Kidney glomerular epithelial cell (primary cell): ENCODE results near the gene RAD51AP1.
A peak's percentile ranks its signal among the peaks of the same experiment; 100 is the strongest.

Experiments used
- DNase-seq: peaks from one replicate; lab custom pipeline; 2025; lab: John Stamatoyannopoulos, UW

The RAD51AP1 gene

GRCh38 chr12:4552191-4552590 is 13.5 kb downstream of the RAD51AP1 start:
- no peak for DNase-seq

DNA sequence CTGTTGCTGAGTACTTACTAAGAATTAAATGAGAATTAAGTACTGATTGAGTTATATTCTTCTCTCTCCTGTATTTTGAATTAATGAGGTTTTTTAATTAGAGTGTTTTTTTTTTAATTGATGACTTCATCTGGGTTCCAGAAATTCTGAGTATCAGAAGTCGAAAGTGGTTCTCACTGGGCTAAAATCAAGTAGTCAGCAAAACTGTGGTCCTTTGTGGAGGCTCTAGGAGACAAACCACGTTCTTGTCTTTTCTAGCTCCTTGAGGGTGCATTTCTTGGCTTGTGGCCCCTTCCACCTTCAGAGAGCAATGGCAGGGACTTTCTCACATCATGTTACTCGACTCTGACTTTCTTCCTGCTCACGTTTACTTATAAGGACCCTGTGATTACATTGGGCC is 15.3 kb downstream of the RAD51AP1 start:
- DNase-seq: no peak

DNA sequence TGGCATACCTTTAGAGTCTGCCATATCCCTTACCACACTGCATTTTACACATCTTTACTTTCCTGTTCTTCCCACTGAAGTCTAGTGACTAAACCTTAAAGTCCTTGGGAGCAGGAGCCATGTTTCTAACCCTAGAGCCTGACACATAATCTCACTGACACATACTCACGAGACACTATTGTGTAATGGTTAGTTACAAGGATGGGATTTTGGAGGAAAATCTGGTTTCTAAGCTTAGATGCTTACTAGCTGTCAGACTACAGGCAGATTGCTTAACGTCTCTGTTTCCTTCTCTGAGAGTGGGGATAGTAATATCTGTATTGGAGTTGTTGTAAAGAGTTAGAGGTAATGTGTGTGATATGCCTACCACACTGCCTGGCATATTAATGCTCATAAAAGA is 17.1 kb downstream of the RAD51AP1 start:
- DNase-seq: no peak

- no peak for DNase-seq
Measured at GRCh38 chr12:4556735-4557530, 18.2 kb downstream of the RAD51AP1 start.

DNA sequence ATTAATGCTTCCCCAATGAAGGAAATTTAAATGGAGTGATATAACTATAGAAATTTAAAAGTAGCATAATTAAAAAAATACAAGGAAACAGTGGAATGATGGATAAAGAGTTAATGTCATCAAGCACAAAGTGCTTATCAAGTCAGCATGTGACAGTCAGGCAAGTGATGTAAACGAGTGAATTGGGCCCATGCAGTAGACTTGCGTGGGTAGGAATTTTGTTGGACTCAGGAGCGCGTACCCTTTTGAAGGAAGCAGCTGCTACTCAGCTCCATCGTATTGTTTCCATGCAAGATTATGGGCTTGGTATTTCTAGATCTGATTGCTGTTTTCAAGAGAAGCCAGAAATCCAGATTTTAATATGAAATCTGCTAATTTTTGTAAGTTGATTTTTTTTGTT is 18.9 kb downstream of the RAD51AP1 start:
- DNase-seq: no peak

GRCh38 chr12:4558171-4558570 is 19.5 kb downstream of the RAD51AP1 start:
- no peak for DNase-seq

DNA sequence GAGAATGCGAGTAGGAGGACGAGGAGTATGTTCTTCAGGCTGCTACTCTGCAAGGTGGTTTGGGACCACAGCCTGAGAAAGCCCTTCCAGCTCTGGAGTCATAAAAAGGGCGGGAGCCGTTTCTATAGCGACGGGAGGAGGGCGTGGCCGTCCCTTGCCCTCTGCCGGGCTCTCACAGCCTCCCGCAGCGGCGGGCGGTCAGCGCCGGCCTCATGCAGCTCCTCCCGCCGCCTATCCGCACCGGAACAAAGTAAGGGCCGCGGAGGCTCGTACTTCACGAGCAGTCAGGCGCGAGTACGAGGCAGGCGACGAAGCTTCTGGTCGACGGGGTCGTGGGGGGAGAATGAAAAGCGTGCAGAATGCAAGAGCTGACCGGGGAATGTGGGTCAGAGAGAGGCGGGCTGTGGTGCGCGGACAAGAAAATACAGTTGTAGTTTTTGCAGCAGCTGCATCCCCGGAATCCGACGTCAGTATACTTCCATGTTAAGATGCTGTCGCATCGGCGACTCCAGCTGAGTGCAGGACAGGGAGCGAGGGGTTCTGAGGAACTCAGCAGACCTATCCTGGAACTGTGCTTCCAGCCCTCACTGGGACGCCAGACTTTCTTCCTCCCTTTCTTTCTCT is 23.5 kb downstream of the RAD51AP1 start, which contains the start of gene DYRK4:
DYRK4 (plus strand) TSS at position 175 of the 624 bp plus-strand sequence; CDS start at position 213, 38 bp downstream.
- DNase-seq: peak; percentile 40

GRCh38 chr12:4563336-4563735 is 24.6 kb downstream of the RAD51AP1 start:
- no peak for DNase-seq

GRCh38 chr12:4564818-4565217 is 26.1 kb downstream of the RAD51AP1 start:
- DNase-seq: no peak

DNA sequence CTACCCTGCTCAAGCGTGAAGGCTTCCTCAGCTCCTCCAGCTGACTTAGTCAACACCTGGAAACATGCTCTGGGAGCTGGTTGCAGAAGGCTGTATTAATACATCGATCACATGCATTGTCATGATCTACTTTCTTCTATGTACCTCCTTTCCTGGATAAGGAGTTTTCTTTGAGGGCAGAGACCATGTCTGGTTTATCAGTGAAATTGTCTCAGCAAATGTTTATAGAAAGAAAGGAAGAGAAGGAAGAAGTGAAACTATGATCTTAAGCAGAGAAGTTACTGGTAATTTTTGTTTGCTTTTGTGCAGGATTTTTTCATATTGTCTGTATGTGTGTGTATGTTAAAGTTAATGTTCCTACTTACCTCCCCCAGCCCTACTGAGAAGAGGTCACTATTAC is 27.8 kb downstream of the RAD51AP1 start:
- no peak for DNase-seq

GRCh38 chr12:4567073-4567881 is 28.6 kb downstream of the RAD51AP1 start:
- DNase-seq: no peak

DNA sequence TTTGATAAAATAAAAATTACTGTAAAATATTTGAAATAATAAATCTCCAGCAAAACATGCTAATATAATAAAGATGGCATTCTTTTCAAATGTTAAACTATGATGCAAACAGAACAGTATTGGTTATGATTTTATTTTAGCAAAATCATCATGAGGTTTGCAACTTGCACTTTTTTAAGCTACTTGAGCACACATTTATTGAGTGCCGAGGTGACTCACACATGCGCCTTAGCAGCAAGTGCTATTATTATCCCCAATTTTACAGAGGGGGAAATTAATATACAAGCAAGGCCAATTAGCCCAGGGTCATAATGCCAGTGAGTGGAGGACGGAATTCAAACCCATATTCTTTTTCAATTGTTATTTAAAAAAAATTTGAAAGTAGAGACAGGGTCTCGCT is 30.6 kb downstream of the RAD51AP1 start:
- DNase-seq: no peak

DNA sequence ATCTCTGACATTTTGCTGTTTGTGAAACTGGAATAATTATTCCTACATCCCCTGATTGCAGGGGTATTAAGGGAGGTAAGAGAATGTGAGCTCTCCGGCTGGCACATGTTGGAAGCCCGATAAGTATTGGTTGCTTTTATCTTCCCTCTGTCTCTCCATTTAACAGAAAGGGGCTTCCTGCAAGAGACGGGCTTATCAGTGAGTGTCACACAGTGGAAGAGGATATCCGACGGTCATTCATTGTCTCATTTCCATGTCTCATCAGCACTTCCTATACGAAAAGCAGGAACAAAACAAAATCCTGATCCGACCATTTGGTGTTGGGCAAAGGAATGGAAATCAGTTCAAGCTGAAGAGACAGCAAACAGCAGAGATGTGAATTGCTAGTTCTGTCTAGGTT is 34.0 kb downstream of the RAD51AP1 start:
- no peak for DNase-seq

GRCh38 chr12:4579305-4580102 is 40.8 kb downstream of the RAD51AP1 start:
- DNase-seq: no peak

- DNase-seq: no peak
Measured at GRCh38 chr12:4580281-4580688, 41.6 kb downstream of the RAD51AP1 start.

GRCh38 chr12:4584281-4584680 is 45.6 kb downstream of the RAD51AP1 start:
- no peak for DNase-seq

DNA sequence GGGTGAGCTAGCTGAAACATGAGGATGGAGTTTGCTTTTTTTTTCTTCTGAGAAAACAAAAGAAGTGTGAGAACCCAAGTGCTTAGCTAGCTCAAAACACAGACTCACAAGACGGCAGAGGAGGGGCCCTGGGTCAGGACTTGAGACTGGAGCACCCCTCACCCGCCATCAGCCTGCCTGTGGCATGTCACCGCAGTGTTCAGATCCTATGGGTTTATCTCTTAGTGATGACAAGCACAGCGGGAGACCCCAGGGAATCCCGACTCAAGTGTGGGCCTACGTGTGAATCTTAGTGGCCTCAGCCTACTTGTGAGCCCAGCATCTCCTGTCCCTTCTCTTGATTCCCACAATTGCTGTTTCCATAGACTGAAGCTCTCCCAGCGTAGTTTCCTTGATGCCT is 46.2 kb downstream of the RAD51AP1 start:
- DNase-seq: no peak

DNA sequence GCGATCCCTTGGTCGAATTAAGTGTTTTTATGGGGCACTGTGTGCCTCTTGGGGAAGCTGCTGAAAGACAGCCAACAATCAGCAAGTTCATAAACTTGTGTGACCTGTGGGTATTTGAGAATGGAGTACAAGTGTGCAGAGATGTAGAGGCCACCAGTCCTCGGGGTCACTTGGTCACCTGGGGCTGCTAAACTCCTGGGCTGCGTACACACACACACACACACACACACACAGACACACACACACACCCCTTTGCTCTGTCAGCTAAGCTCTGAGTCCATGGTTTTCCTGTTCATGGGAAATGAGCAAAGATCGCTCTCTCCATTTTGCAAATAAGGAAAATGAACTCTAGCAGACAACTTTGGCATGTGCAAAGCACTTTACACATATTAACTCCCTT is 47.8 kb downstream of the RAD51AP1 start:
- no peak for DNase-seq

DNA sequence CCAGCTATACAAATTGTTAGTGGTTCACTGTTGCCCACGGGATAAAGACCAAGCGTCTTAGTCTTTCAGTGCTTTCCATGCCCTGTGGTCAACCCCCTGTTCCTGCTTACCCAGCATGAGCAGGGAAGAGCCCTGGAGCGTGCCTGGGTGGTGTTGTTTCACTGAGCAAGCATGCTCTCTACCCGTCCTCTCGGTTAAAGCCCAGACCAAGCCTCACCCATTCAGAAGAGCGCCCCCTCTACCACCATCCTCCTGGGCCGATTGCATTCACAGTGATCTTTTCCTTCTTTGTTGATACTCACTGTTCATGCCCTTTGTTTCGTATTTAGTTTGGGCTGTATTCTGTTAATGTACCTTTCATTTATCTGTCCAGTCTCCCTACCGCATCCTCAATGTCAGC is 48.4 kb downstream of the RAD51AP1 start:
- DNase-seq: no peak

DNA sequence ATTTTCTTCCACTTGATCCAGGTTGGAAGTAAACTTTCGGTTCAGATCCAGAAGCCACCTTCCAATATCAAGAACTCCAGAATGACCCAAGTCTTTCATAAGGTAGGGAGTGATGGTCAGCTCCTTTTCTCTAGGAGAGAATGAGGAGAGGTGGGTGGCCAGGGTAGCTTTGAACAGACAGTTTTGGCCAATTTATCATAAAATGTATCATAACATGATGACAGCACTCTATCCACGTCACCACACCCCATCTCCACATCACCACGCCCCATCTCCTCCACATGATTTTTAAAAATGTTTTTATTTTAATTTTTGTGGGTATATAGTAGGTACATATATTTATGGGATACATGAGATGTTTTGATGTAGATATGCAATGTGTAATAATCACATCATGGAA is 50.2 kb downstream of the RAD51AP1 start:
- DNase-seq: no peak

DNA sequence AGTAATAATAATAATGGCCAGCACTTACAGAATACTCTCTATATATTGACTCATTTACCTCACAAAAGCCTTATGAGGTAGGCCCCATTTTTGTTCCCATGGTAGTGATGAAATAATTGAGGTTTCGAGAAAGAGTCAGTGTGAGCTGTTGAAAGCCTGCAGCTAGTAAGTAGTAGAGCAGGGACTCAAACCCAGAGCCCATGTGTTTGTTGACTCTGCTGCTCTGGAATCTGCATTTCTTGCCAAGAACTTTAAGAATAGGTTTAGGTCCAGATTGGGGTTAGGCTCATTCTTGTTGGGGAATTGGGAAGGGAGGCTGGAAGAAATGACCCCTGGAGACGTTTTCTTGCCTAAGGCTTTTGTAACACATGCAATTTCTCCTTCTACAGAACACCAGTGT is 51.3 kb downstream of the RAD51AP1 start:
- no peak for DNase-seq

GRCh38 chr12:4591180-4591687 is 52.5 kb downstream of the RAD51AP1 start:
- DNase-seq: no peak
